Measurements from ENCODE around the gene CDKN1C.

CDKN1C gene

GRCh38 chr11:2885678-2886081 is at the start of gene CDKN1C:
Gene CDKN1C (minus strand): TSS chr11:2885775. CDS start chr11:2885456, 319 bp downstream.
- H3K27ac ChIP-seq: peak within 1 kb of the TSS; percentile 69
- no peaks in the 10 kb centered on the region for H3K9me3 ChIP-seq (ENCODE audit: control insufficient read depth, low read length)
- H3K36me3 ChIP-seq (ENCODE audit: control insufficient read depth, insufficient read depth, low read length): no peaks in the 10 kb centered on the region
- H3K27me3 ChIP-seq (ENCODE audit: control insufficient read depth, insufficient read depth, low read length): no peaks in the 10 kb centered on the region
- no peaks in the 10 kb centered on the region for H3K4me1 ChIP-seq
- peak within 1 kb of the TSS; percentile 62 for H3K4me3 ChIP-seq (ENCODE audit: low read depth, low read length)
- no peak within 1 kb of the TSS for H3K9ac ChIP-seq
- H3K79me2 ChIP-seq: no peaks in the 10 kb centered on the region
- peak within 1 kb of the TSS; percentile 72 for H2AFZ ChIP-seq
- peak within 1 kb of the TSS; percentile 88 for H3K4me2 ChIP-seq (ENCODE audit: low read length)
- TF ChIP-seq CTCF (IDR thresholded peaks at IDR 0.05): no peak

- Histone ChIP-seq H3K27me3 (ENCODE audit: control insufficient read depth, insufficient read depth, low read length) (no peaks in the 10 kb centered on the region), H3K4me2 (ENCODE audit: low read length) (no peak overlapping the region), H3K27ac (no peak overlapping the region), H3K9me3 (ENCODE audit: control insufficient read depth, low read length) (no peaks in the 10 kb centered on the region), H2AFZ (no peak overlapping the region), H3K79me2 (no peaks in the 10 kb centered on the region), H3K4me1 (peaks cover 4% of the 10 kb centered on the region), H3K36me3 (ENCODE audit: control insufficient read depth, insufficient read depth, low read length) (no peaks in the 10 kb centered on the region), H3K4me3 (ENCODE audit: low read depth, low read length) (no peak overlapping the region), H3K9ac (no peak overlapping the region)
- TF ChIP-seq CTCF (IDR thresholded peaks at IDR 0.05): no peak
Observed at GRCh38 chr11:2934611-2935239, 49.1 kb upstream of the CDKN1C start.

- H3K9ac ChIP-seq: no peak overlapping the region
- no peaks in the 10 kb centered on the region for H3K79me2 ChIP-seq
- no peaks in the 10 kb centered on the region for H3K27me3 ChIP-seq (ENCODE audit: control insufficient read depth, insufficient read depth, low read length)
- TF ChIP-seq CTCF (IDR thresholded peaks at IDR 0.05): no peak
- no peak overlapping the region for H3K4me2 ChIP-seq (ENCODE audit: low read length)
- H3K27ac ChIP-seq: peak overlapping the region; percentile 41
- no peak overlapping the region for H3K4me3 ChIP-seq (ENCODE audit: low read depth, low read length)
- no peaks in the 10 kb centered on the region for H3K36me3 ChIP-seq (ENCODE audit: control insufficient read depth, insufficient read depth, low read length)
- peak overlapping the region; percentile 48 for H2AFZ ChIP-seq
- H3K9me3 ChIP-seq (ENCODE audit: control insufficient read depth, low read length): no peaks in the 10 kb centered on the region
- peaks cover 4% of the 10 kb centered on the region for H3K4me1 ChIP-seq
Observed at GRCh38 chr11:2934021-2934550, 48.5 kb upstream of the CDKN1C start.

- Histone ChIP-seq H3K4me2 (ENCODE audit: low read length) (peak overlapping the region; percentile 38), H3K9ac (no peak overlapping the region), H3K36me3 (ENCODE audit: control insufficient read depth, insufficient read depth, low read length) (no peaks in the 10 kb centered on the region), H3K79me2 (no peaks in the 10 kb centered on the region), H3K9me3 (ENCODE audit: control insufficient read depth, low read length) (no peaks in the 10 kb centered on the region), H3K4me3 (ENCODE audit: low read depth, low read length) (no peak overlapping the region), H3K4me1 (peaks cover 4% of the 10 kb centered on the region), H3K27ac (peak overlapping the region; percentile 41), H3K27me3 (ENCODE audit: control insufficient read depth, insufficient read depth, low read length) (no peaks in the 10 kb centered on the region), H2AFZ (peak overlapping the region; percentile 48)
- no peak for TF ChIP-seq CTCF (IDR thresholded peaks at IDR 0.05)
Observed at GRCh38 chr11:2933375-2934020, 47.9 kb upstream of the CDKN1C start.
